ENCODE data around the gene S100A14. TPM values are rescaled to one million over a fixed set of nuclear protein-coding genes. Genes with fewer than 3 reads are reported as not detected.

Gene S100A14
- total and polyA plus RNA-seq, 8 donors: 8.8 to 751 (median 51.5) TPM

GRCh38 chr1:153568367-153569099 lies 47.6 kb downstream of the S100A14 start:
- H3K36me3 ChIP-seq: no peaks in the 10 kb centered on the region
- peaks cover 41 to 63% (median 50%) of the 10 kb centered on the region in 4 donors for H3K4me1 ChIP-seq
- peak overlapping the region; percentile 60 to 94 (median 92) for H3K27ac ChIP-seq
- no peaks in the 10 kb centered on the region for H3K27me3 ChIP-seq
- peak; percentile 92 to 95 for DNase-seq
- TF ChIP-seq EP300 (IDR thresholded peaks at IDR 0.05): no peak
- TF ChIP-seq POLR2AphosphoS5 (IDR thresholded peaks at IDR 0.05): peak in 2 of 3 donors; percentile 12 to 82
- no peak for TF ChIP-seq POLR2A (IDR thresholded peaks at IDR 0.05)
- TF ChIP-seq, protein P1, sequence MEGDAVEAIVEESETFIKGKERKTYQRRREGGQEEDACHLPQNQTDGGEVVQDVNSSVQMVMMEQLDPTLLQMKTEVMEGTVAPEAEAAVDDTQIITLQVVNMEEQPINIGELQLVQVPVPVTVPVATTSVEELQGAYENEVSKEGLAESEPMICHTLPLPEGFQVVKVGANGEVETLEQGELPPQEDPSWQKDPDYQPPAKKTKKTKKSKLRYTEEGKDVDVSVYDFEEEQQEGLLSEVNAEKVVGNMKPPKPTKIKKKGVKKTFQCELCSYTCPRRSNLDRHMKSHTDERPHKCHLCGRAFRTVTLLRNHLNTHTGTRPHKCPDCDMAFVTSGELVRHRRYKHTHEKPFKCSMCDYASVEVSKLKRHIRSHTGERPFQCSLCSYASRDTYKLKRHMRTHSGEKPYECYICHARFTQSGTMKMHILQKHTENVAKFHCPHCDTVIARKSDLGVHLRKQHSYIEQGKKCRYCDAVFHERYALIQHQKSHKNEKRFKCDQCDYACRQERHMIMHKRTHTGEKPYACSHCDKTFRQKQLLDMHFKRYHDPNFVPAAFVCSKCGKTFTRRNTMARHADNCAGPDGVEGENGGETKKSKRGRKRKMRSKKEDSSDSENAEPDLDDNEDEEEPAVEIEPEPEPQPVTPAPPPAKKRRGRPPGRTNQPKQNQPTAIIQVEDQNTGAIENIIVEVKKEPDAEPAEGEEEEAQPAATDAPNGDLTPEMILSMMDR (IDR thresholded peaks at IDR 0.05): peak in 6 of 7 experiments; percentile 99 to 100 (median 100)
- no peaks in the 10 kb centered on the region for H3K9me3 ChIP-seq
- 7 to 13% (median 9%) methylated on average over 15 to 25 of the region's 25 CpGs for WGBS, 5 donors
- intact Hi-C loops (cut with DNase I; ENCODE audit: low total_unique reads): loop anchor here (5.0 kb wide), 1 partner anchor 36 kb away; no protein-coding TSS in a partner anchor
- peak overlapping the region; percentile 16 to 36 (median 26) for H3K4me3 ChIP-seq

DNA sequence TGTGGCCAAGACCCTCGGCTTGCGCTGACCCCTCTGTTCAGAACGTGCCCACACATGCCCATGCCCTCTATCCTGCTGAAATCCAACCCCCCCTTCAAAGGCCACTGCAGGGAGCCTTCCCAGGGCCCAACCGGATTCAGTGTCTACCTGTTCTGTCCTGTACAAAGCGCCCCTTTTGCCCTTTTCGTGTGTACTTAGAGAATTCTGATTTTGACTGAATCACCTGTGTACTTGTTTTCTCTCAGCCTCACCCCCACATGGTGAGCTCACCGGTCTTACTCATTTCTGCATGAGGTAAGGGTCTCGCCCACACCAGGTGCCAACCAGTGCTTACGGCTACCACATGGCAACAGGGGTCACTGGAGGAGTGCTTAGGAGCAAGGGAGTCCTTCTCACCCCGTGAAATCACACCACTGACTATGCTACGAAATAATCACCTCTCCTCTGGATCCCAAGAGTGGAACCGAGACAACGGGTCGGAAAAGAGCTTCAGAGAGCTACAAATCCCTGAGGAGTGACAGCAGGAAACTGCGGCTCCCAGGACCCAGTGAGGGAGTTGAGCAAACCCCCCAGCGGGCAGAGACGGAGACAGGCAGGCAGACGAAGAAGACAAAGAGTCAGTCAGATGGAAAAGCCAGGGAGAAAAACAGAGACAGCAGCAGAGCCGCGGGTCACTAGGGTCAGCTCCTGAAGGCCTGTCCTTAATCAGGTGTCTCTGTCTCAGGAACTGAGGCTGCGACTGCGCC lies 48.3 kb downstream of the S100A14 start:
- TF ChIP-seq POLR2AphosphoS5 (IDR thresholded peaks at IDR 0.05) (peak in 1 of 3 donors; percentile 39), EP300 (IDR thresholded peaks at IDR 0.05) (no peak), POLR2A (IDR thresholded peaks at IDR 0.05) (no peak)
- TF ChIP-seq, protein P1 (IDR thresholded peaks at IDR 0.05): no peak

GRCh38 chr1:153566414-153567371 lies 49.4 kb downstream of the S100A14 start:
- intact Hi-C loops (cut with DNase I; ENCODE audit: low total_unique reads): loop anchor here (5.0 kb wide), 1 partner anchor 34 kb away; no protein-coding TSS in a partner anchor
- Histone ChIP-seq H3K27me3 (no peaks in the 10 kb centered on the region), H3K9me3 (no peaks in the 10 kb centered on the region), H3K4me3 (no peak overlapping the region), H3K36me3 (no peaks in the 10 kb centered on the region), H3K4me1 (peaks cover 33 to 44% (median 39%) of the 10 kb centered on the region in 4 donors), H3K27ac (peak overlapping the region; percentile 91 to 94 (median 92))
- TF ChIP-seq POLR2AphosphoS5 (IDR thresholded peaks at IDR 0.05) (peak; percentile 59 to 91 (median 88)), EP300 (IDR thresholded peaks at IDR 0.05) (no peak), POLR2A (IDR thresholded peaks at IDR 0.05) (no peak)
- TF ChIP-seq, protein P1 (IDR thresholded peaks at IDR 0.05): no peak
- peak; percentile 93 to 97 for DNase-seq
- 39 to 42% (median 40%) methylated on average over 14 to 16 of the region's 16 CpGs for WGBS, 5 donors

More for the DNA sequence above, 48.3 kb downstream of the S100A14 start:
- H3K9me3 ChIP-seq: no peaks in the 10 kb centered on the region
- DNase-seq: peak in 1 of 2 donors; percentile 80
- H3K4me3 ChIP-seq: peak overlapping the region in 2 of 4 donors; percentile 25 to 26
- no peaks in the 10 kb centered on the region for H3K27me3 ChIP-seq
- H3K27ac ChIP-seq: peak overlapping the region; percentile 60 to 94 (median 92)
- intact Hi-C loops (cut with DNase I; ENCODE audit: low total_unique reads): loop anchor here (5.0 kb wide), 1 partner anchor 35 kb away; no protein-coding TSS in a partner anchor
- H3K4me1 ChIP-seq: peaks cover 35 to 55% (median 46%) of the 10 kb centered on the region in 4 donors
- H3K36me3 ChIP-seq: no peaks in the 10 kb centered on the region
- 80 to 85% (median 82%) methylated on average over 21 to 22 of the region's 22 CpGs for WGBS, 5 donors

Measured in stomach (tissue), 9 donors.